ENCODE measurements around the gene DAG1. TPM values are rescaled to one million over a fixed set of nuclear protein-coding genes. Genes with fewer than 3 reads are reported as not detected.

Gene DAG1
- total RNA-seq, 1 donor, result 88.5 TPM

GRCh38 chr3:49498648-49499047 lies 28.6 kb downstream of the DAG1 start:
- no peak overlapping the region for H3K4me3 ChIP-seq (ENCODE audit: low read depth, low read length)
- TF ChIP-seq CTCF (IDR thresholded peaks at IDR 0.05; ENCODE audit: insufficient read depth, low read depth, low read length), result no peak
- no peak for DNase-seq (ENCODE audit: low read depth)

GRCh38 chr3:49500205-49500731 lies 30.2 kb downstream of the DAG1 start:
- no peak overlapping the region for H3K4me3 ChIP-seq (ENCODE audit: low read depth, low read length)
- no peak for DNase-seq (ENCODE audit: low read depth)
- no peak for TF ChIP-seq CTCF (IDR thresholded peaks at IDR 0.05; ENCODE audit: insufficient read depth, low read depth, low read length)

GRCh38 chr3:49500732-49501609 lies 30.9 kb downstream of the DAG1 start:
- no peak for TF ChIP-seq CTCF (IDR thresholded peaks at IDR 0.05; ENCODE audit: insufficient read depth, low read depth, low read length)
- DNase-seq (ENCODE audit: low read depth), result peak; percentile 98
- no peak overlapping the region for H3K4me3 ChIP-seq (ENCODE audit: low read depth, low read length)

GRCh38 chr3:49501842-49502241 lies 31.8 kb downstream of the DAG1 start:
- no peak overlapping the region for H3K4me3 ChIP-seq (ENCODE audit: low read depth, low read length)
- DNase-seq (ENCODE audit: low read depth), result no peak
- TF ChIP-seq CTCF (IDR thresholded peaks at IDR 0.05; ENCODE audit: insufficient read depth, low read depth, low read length), result no peak

GRCh38 chr3:49506906-49507305 lies 36.8 kb downstream of the DAG1 start:
- no peak for TF ChIP-seq CTCF (IDR thresholded peaks at IDR 0.05; ENCODE audit: insufficient read depth, low read depth, low read length)
- no peak for DNase-seq (ENCODE audit: low read depth)
- no peak overlapping the region for H3K4me3 ChIP-seq (ENCODE audit: low read depth, low read length)

- no peak for TF ChIP-seq CTCF (IDR thresholded peaks at IDR 0.05; ENCODE audit: insufficient read depth, low read depth, low read length)
- no peak overlapping the region for H3K4me3 ChIP-seq (ENCODE audit: low read depth, low read length)
- DNase-seq (ENCODE audit: low read depth), result no peak
Observed at GRCh38 chr3:49509028-49509561, 39.0 kb downstream of the DAG1 start.

Data from fibroblast of villous mesenchyme (primary cell).